Prostate gland (tissue), 2 donors: ENCODE results near the gene PLA2G4C.

Experiments
- CTCF ChIP-seq, 4 experiments: fragments of 200-600 bp in 2 of 4; fragments of 450-650 bp in 2 of 4; sonication (generic) in 2 of 4; IDR thresholded peaks; 1 replicate in 3 of 4; 2 replicates in 1 of 4; pipeline ENCODE4 v1.5.1; 2016 to 2019; ENCODE audit warnings: antibody characterized with exemption in 4 of 4, mild to moderate bottlenecking in 2 of 4, moderate library complexity in 2 of 4
- POLR2A ChIP-seq: fragments of 450-650 bp; IDR thresholded peaks from one replicate; pipeline ENCODE4 v1.6.1; 2016; ENCODE audit warnings: antibody characterized with exemption, mild to moderate bottlenecking
- POLR2AphosphoS5 ChIP-seq: sonication (generic); formaldehyde crosslinking; IDR thresholded peaks from one replicate; pipeline ENCODE4 v1.6.1; 2017; ENCODE audit warnings: antibody characterized with exemption

- TF ChIP-seq CTCF (IDR thresholded peaks at IDR 0.05) (no peak), POLR2AphosphoS5 (no peak), POLR2A (no peak)
Observed at GRCh38 chr19:48023518-48023917, 87.1 kb downstream of the PLA2G4C start.
